CD4-positive, alpha-beta T cell treated with Interleukin-10 for 1 hour (primary cell): ENCODE data around the gene BSND.

Experiments used
- DNase-seq: peaks from one replicate; pipeline ENCODE4 v3.0.0-alpha.2; 2020

BSND gene

GRCh38 chr1:55049271-55049913, 50.7 kb downstream of the BSND start:
- DNase-seq, result no peak

- DNase-seq, result no peak
Observed at GRCh38 chr1:55049914-55050278, 51.2 kb downstream of the BSND start.

- DNase-seq, result no peak
Observed at GRCh38 chr1:55050283-55050682, 51.5 kb downstream of the BSND start.

DNA sequence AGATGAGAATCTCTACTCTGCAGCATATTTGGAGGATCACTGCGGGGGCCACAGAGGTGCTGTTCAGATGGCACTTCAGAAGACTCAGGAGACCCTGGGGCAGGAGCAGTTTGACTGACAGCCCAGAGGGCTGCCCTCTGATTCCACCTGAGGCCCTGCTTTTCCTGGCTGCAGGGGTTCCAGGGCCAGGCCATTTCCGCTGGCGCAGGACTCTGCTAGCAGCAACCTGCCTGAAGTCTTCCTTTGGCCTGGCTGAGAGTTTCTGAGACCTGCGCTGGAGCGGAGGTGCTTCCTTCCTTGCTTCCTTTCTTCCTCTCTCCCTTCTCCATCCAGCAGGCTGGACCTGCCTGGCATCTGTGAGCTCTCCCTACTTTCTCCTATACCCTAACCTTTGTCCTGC, 52.4 kb downstream of the BSND start:
- no peak for DNase-seq

- DNase-seq, result no peak
Observed at GRCh38 chr1:55051621-55052020, 52.9 kb downstream of the BSND start.

- DNase-seq, result no peak
Observed at GRCh38 chr1:55052221-55053142, 53.7 kb downstream of the BSND start.

- DNase-seq, result no peak
Observed at GRCh38 chr1:55053265-55053954, 54.7 kb downstream of the BSND start.

DNA sequence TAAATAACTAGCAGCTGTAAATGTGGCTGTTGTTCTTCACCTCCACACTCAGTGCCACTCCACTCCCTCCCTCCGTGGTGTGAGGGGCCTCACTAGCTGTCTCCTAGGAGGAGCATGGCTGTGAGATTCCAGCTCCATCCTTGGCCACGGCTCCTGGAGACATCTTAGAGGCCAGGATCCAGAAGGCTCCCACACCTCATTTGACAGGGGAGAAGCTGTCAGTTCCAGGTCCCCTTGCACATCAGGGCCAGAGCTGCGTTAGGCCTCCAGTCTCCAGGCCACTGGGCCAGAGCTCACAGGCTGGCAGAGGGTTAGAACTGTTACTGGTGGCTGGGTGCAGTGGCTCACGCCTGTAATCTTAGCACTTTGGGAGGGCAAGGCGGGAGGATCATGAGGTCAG, 55.7 kb downstream of the BSND start:
- DNase-seq, result no peak

DNA sequence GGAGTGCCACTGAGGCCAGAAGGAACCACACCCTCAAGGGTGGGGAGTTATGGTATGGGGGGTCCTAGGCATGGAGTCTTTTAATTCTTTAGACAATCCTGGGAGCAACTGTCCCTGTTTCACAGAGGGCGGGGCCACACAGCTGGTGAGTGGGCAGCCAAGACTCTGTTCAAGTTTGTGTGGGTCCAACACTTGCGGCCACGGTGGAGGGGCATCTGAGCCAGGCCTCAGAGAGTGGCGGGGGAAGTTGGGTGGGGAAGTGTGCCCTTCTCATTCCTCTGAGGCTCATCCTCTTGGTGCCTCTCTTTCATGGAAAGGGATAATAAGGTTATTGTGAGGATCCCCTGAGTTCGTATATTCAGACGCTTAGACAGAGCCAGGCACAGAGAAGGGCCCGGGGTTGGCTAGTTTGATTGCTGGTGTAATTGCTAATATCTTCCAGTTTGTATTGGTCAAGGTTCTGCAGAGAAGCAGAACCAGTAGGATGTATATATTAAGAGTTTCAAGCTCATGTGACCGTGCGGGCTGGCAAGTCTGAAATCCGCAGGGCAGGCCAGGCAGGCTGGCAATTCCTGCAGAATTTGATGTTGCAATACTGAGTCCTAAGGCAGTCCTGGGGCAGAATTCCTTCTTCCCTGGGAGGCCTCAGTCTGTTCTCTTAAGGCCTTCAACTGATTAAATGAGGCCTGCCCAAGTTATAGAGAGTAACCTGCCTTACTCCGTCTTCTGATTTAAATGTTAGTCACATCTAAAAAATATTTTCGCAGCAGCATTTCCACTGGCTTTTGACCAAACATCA, 56.5 kb downstream of the BSND start:
- no peak for DNase-seq

DNA sequence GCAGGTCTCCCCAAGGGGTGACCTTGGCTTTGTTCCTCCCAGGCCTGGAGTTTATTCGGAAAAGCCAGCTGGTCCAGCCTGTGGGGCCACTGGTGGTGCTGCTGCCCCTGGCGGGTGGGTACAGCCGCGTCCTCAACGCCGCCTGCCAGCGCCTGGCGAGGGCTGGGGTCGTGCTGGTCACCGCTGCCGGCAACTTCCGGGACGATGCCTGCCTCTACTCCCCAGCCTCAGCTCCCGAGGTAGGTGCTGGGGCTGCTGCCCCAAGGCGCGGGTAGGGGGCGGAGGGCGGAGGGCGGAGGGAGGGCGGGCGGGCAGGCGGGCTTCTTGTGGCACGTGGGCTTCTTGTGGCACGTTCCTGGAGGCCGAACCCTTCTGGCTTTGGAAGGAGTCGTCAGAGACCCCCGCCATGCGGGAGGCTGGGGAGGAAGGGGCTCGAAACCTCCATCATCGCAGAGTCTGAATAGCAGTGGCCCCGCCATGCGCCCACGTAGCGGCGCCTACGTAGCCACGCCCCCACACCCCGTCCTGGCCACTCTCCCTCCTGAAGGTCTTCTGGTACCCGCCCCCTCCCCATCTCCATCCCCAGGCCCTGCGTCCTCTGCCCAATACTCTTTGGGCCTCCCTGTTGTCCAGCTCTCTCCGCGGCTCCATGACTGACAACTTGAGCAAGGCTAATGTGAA, 57.4 kb downstream of the BSND start:
- no peak for DNase-seq

DNA sequence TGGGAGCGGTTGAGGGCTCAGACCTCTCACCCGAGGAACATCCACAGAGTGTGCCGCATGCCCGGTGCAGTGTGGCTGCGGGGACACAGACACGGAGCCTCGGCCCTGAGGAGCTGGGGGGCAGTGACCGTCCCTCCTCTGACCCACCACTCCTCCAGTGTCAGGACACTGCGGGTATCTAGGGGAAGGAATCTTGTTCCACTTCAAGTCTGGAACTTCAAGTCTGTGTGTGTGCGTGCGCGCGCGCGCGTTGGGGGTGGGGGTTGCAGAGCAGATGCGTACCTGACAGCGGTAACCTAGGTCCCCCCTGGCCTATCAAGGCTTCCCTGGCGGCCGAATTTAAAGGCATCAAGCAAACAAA, 57.9 kb downstream of the BSND start:
- no peak for DNase-seq

- DNase-seq, result no peak
Observed at GRCh38 chr1:55057270-55057955, 58.7 kb downstream of the BSND start.

- DNase-seq, result no peak
Observed at GRCh38 chr1:55057956-55058298, 59.2 kb downstream of the BSND start.

GRCh38 chr1:55059302-55060132, 60.8 kb downstream of the BSND start:
- DNase-seq, result no peak

DNA sequence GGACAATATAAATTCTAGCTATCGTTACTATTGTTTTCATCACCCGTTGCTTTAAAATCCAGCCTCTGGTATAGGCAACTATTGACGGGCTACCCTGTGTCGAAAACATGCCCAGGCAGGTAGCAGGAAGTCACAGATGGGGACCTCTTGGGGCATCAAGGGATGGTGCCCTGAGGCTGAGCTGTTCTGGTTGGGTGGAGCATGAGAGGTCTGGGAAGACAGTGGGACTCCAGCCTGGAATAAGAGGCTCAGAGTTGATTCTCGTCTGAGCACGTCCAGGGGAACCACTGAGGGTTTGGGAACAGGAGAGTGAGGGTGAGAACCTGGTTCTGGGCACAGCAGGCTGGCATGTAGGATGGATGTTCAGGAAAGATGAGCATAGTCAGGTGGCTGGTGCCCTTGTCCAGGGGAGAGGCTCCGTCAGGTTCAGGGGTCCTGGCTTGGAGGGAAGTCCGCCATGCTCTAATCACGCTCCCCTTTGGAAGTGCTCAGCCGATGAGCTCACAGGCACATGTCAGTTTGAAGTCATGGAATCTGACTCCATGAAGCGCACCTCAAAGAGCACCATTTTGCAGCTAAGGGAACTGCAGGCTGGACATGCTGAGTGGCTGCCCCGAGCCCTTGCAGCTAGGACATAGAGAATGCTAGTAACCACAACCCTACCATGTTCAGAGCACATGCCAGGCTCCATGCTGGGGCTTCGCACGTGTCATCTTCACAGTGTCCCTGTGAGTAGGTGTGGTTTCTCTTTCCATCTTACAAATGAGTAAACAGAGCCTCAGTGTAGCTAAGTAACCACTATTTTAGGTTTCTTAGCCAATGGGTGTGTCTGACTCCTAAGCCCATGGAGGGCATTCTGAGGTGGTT, 61.6 kb downstream of the BSND start:
- no peak for DNase-seq

- no peak for DNase-seq
Observed at GRCh38 chr1:55061000-55061705, 62.4 kb downstream of the BSND start.
